Prostate gland (tissue), 2 donors: ENCODE data around the gene BRD3OS. TPM values are rescaled to one million over a fixed set of nuclear protein-coding genes. Genes with fewer than 3 reads are reported as not detected.

Source experiments
- DNase-seq: peaks from one replicate; pipeline ENCODE4 v3.0.0-alpha.2; 2019; ENCODE audit warnings: low spot score
- H3K27ac ChIP-seq, 2 donors: fragments of 200-600 bp; sonication (generic); 2 replicates each; pipeline ENCODE4 v1.5.1; 2017 to 2019
- H3K27me3 ChIP-seq: fragments of 200-600 bp; sonication (generic); replicated peaks from 2 replicates; pipeline ENCODE4 v1.5.1; 2019; ENCODE audit not compliant: insufficient read depth
- H3K36me3 ChIP-seq, 2 donors: fragments of 200-600 bp; sonication (generic); 1 replicate in 1 of 2; 2 replicates in 1 of 2; pipeline versions ENCODE4 v1.5.1 to v1.8.1; 2017 to 2019
- H3K4me1 ChIP-seq: fragments of 200-600 bp; sonication (generic); replicated peaks from 2 replicates; pipeline ENCODE4 v1.5.1; 2019
- H3K4me3 ChIP-seq, 2 donors: fragments of 200-600 bp; sonication (generic); 2 replicates each; pipeline ENCODE4 v1.5.1; 2017 to 2019
- H3K9me3 ChIP-seq: fragments of 200-600 bp; sonication (generic); 2 replicates; pipeline ENCODE4 v1.5.1; 2017
- CTCF ChIP-seq, 4 experiments: fragments of 200-600 bp in 2 of 4; fragments of 450-650 bp in 2 of 4; sonication (generic) in 2 of 4; IDR thresholded peaks; 1 replicate in 3 of 4; 2 replicates in 1 of 4; pipeline ENCODE4 v1.5.1; 2016 to 2019; ENCODE audit warnings: antibody characterized with exemption in 4 of 4, mild to moderate bottlenecking in 2 of 4, moderate library complexity in 2 of 4
- POLR2A ChIP-seq: fragments of 450-650 bp; IDR thresholded peaks from one replicate; pipeline ENCODE4 v1.6.1; 2016; ENCODE audit warnings: antibody characterized with exemption, mild to moderate bottlenecking
- POLR2AphosphoS5 ChIP-seq: sonication (generic); formaldehyde crosslinking; IDR thresholded peaks from one replicate; pipeline ENCODE4 v1.6.1; 2017; ENCODE audit warnings: antibody characterized with exemption
- WGBS: methylation state at CpG from one replicate; pipeline ENCODE4 v1.1.5; 2018; 5-methylcytosine and 5-hydroxymethylcytosine counted together
- intact Hi-C: fragments of 100-400 bp; cut with DNase I; formaldehyde crosslinking; loops from one replicate; pipeline ENCODE4 v1.14.2; 2022
- total RNA-seq, 2 donors: library from RNA; depleted of rRNA; stranded (reverse); fragments of >200 nt; gene quantifications; one replicate each; pipeline ENCODE4 v1.1.0, GENCODE V29; 2016

The BRD3OS gene
- total RNA-seq, 2 donors from 2014 or later = 16.2 to 30.1 TPM

GRCh38 chr9:134037641-134038040 is 12.4 kb downstream of the BRD3OS start:
- DNase-seq = no peak
- H3K27me3 ChIP-seq = no peaks in the 10 kb centered on the region
- peaks cover 12 to 39% of the 10 kb centered on the region in 2 donors for H3K36me3 ChIP-seq
- WGBS = 100% methylated on average over 2 of the region's 2 CpGs
- intact Hi-C loops = no loop called here
- no peak for TF ChIP-seq CTCF (IDR thresholded peaks at IDR 0.05)
- no peak for TF ChIP-seq POLR2AphosphoS5
- TF ChIP-seq POLR2A = no peak
- H3K4me1 ChIP-seq = no peaks in the 10 kb centered on the region
- no peak overlapping the region for H3K4me3 ChIP-seq
- no peaks in the 10 kb centered on the region for H3K9me3 ChIP-seq
- no peak overlapping the region for H3K27ac ChIP-seq

- no peaks in the 10 kb centered on the region for H3K4me1 ChIP-seq
- intact Hi-C loops = no loop called here
- H3K27me3 ChIP-seq = no peaks in the 10 kb centered on the region
- TF ChIP-seq CTCF (IDR thresholded peaks at IDR 0.05) = no peak
- H3K4me3 ChIP-seq = no peak overlapping the region
- H3K27ac ChIP-seq = no peak overlapping the region
- H3K36me3 ChIP-seq = peaks cover 8 to 30% of the 10 kb centered on the region in 2 donors
- 94% methylated on average over 20 of the region's 20 CpGs for WGBS
- no peaks in the 10 kb centered on the region for H3K9me3 ChIP-seq
- no peak for DNase-seq
Measured at GRCh38 chr9:134039386-134040175, 14.3 kb downstream of the BRD3OS start.

- intact Hi-C loops = no loop called here
- 95% methylated on average over 17 of the region's 17 CpGs for WGBS
Measured at GRCh38 chr9:134040176-134040565, 14.9 kb downstream of the BRD3OS start.

GRCh38 chr9:134040781-134041648 is 15.7 kb downstream of the BRD3OS start:
- H3K36me3 ChIP-seq = peaks cover 8 to 16% of the 10 kb centered on the region in 2 donors
- H3K4me3 ChIP-seq = no peak overlapping the region
- intact Hi-C loops = no loop called here
- no peak overlapping the region for H3K27ac ChIP-seq
- H3K4me1 ChIP-seq = no peaks in the 10 kb centered on the region
- no peaks in the 10 kb centered on the region for H3K27me3 ChIP-seq
- 73% methylated on average over 21 of the region's 21 CpGs for WGBS
- no peaks in the 10 kb centered on the region for H3K9me3 ChIP-seq
- no peak for DNase-seq
- no peak for TF ChIP-seq POLR2AphosphoS5
- no peak for TF ChIP-seq POLR2A
- TF ChIP-seq CTCF (IDR thresholded peaks at IDR 0.05) = no peak

More at GRCh38 chr9:134040176-134040565, 14.9 kb downstream of the BRD3OS start:
- H3K9me3 ChIP-seq = no peaks in the 10 kb centered on the region
- H3K27me3 ChIP-seq = no peaks in the 10 kb centered on the region
- no peak for TF ChIP-seq POLR2A
- no peak for TF ChIP-seq CTCF (IDR thresholded peaks at IDR 0.05)
- no peak for TF ChIP-seq POLR2AphosphoS5
- H3K27ac ChIP-seq = no peak overlapping the region
- H3K4me3 ChIP-seq = no peak overlapping the region
- peaks cover 8 to 24% of the 10 kb centered on the region in 2 donors for H3K36me3 ChIP-seq
- no peaks in the 10 kb centered on the region for H3K4me1 ChIP-seq
- no peak for DNase-seq
